B cell (primary cell): ENCODE measurements around the gene MVB12B. TPM values are rescaled to one million over a fixed set of nuclear protein-coding genes. Genes with fewer than 3 reads are reported as not detected.

Experiments
- ATAC-seq: fragments of 200-7000 bp; cut with Tn5 transposase; one replicate; pipeline ENCODE4 v1.10.0; 2021; ENCODE audit warnings: low read depth, mild to moderate bottlenecking, moderate number of reproducible peaks, moderate library complexity
- CTCF ChIA-PET: fragments of 350-600 bp; sonication (Branson Sonifier 250); formaldehyde crosslinking; loops from one replicate; lab custom pipeline; 2021; ENCODE audit warnings: antibody characterized with exemption, inconsistent platforms; lab: Charles Lee
- POLR2A ChIA-PET: fragments of 350-600 bp; sonication (Branson Sonifier 250); formaldehyde crosslinking; loops from one replicate; lab custom pipeline; 2021; ENCODE audit warnings: antibody characterized with exemption; lab: Charles Lee
- DNase-seq: peaks from one replicate; pipeline ENCODE4 v3.0.0; 2013
- H2AFZ ChIP-seq: 2 replicates; pipeline ENCODE4 v1.6.1; 2012; ENCODE audit warnings: mild to moderate bottlenecking, low read depth, low read length; ENCODE audit not compliant: insufficient read depth, poor library complexity, severe bottlenecking
- H3K27ac ChIP-seq, 2 donors: 1 replicate in 1 of 2; 2 replicates in 1 of 2; pipeline ENCODE4 v1.5.1; 2012 to 2013; ENCODE audit warnings: low read length in 2 of 2, mild to moderate bottlenecking in 2 of 2, moderate library complexity in 1 of 2
- H3K27me3 ChIP-seq, 4 experiments: fragments of 200-600 bp in 1 of 4; sonication (generic) in 1 of 4; replicated peaks in 1 of 4; 1 replicate in 2 of 4; 2 replicates in 2 of 4; pipeline versions ENCODE4 v1.6.1 to v1.7.0; 2013 to 2016; ENCODE audit warnings: low read length in 3 of 4, mild to moderate bottlenecking in 2 of 4, mixed read lengths in 1 of 4, moderate library complexity in 1 of 4; ENCODE audit not compliant: insufficient read depth in 4 of 4, control insufficient read depth in 3 of 4; ENCODE audit errors: control extremely low read depth in 1 of 4
- H3K36me3 ChIP-seq, 2 experiments: replicated peaks in 1 of 2; 1 replicate in 1 of 2; 2 replicates in 1 of 2; pipeline versions ENCODE4 v1.6.1 to v1.7.1; 2013; ENCODE audit warnings: low read length in 1 of 2; ENCODE audit not compliant: insufficient read depth in 2 of 2, control insufficient read depth in 1 of 2; ENCODE audit errors: control extremely low read depth in 1 of 2, extremely low read depth in 1 of 2
- H3K4me1 ChIP-seq, 2 donors: fragments of 200-600 bp in 1 of 2; sonication (generic) in 1 of 2; 1 replicate in 1 of 2; 2 replicates in 1 of 2; pipeline versions ENCODE4 v1.5.1 to v1.6.1; 2013 to 2017; ENCODE audit warnings: low read length in 2 of 2; ENCODE audit not compliant: control insufficient read depth in 2 of 2, insufficient read depth in 2 of 2
- H3K4me2 ChIP-seq: replicated peaks from 2 replicates; pipeline ENCODE3; 2012; ENCODE audit warnings: mild to moderate bottlenecking, low read depth, low read length; ENCODE audit not compliant: poor library complexity, severe bottlenecking
- H3K4me3 ChIP-seq, 5 experiments: fragments of 200-600 bp in 1 of 5; sonication (generic) in 1 of 5; 1 replicate in 3 of 5; 2 replicates in 2 of 5; pipeline versions ENCODE4 v1.5.1 to v1.7.0; 2011 to 2016; ENCODE audit warnings: low read length in 4 of 5, mild to moderate bottlenecking in 4 of 5, low read depth in 2 of 5, control low read depth in 1 of 5, moderate library complexity in 1 of 5; ENCODE audit not compliant: insufficient read depth in 1 of 5; ENCODE audit errors: control extremely low read depth in 1 of 5, extremely low read depth in 1 of 5
- H3K79me2 ChIP-seq: fragments of 200-600 bp; sonication (generic); one replicate; pipeline ENCODE4 v1.6.0; 2016; ENCODE audit warnings: low read length; ENCODE audit not compliant: control insufficient read depth, insufficient read depth
- H3K9ac ChIP-seq: fragments of 200-600 bp; sonication (generic); 2 replicates; pipeline ENCODE4 v1.6.1; 2017; ENCODE audit warnings: mild to moderate bottlenecking, low read length, moderate library complexity
- H3K9me3 ChIP-seq, 3 donors: one replicate each; pipeline versions ENCODE4 v1.6.1 to v1.7.1; 2013; ENCODE audit warnings: low read length in 2 of 3; ENCODE audit not compliant: control insufficient read depth in 2 of 3, insufficient read depth in 1 of 3; ENCODE audit errors: control extremely low read depth in 1 of 3
- H4K20me1 ChIP-seq: 2 replicates; pipeline ENCODE4 v1.6.0; 2012; ENCODE audit warnings: mild to moderate bottlenecking, low read length; ENCODE audit not compliant: insufficient read depth, control insufficient read depth, poor library complexity, severe bottlenecking
- H3K27ac Mint-ChIP-seq: one replicate; pipeline ENCODE4 v1.8.0; 2021; ENCODE audit warnings: mixed read lengths
- H3K27me3 Mint-ChIP-seq: one replicate; pipeline ENCODE4 v1.8.0; 2021; ENCODE audit warnings: mixed read lengths
- H3K4me1 Mint-ChIP-seq: one replicate; pipeline ENCODE4 v1.8.0; 2021; ENCODE audit warnings: mixed read lengths
- H3K4me3 Mint-ChIP-seq: one replicate; pipeline ENCODE4 v1.8.0; 2021; ENCODE audit warnings: mixed read lengths
- H3K9me3 Mint-ChIP-seq: one replicate; pipeline ENCODE4 v1.8.0; 2022; ENCODE audit warnings: mixed read lengths; ENCODE audit not compliant: insufficient read depth
- EZH2 ChIP-seq: IDR thresholded peaks from 2 replicates; pipeline ENCODE4 v1.6.1; 2012; ENCODE audit warnings: borderline replicate concordance, low read depth, mild to moderate bottlenecking, moderate library complexity, low read length; ENCODE audit not compliant: insufficient read depth, poor library complexity, severe bottlenecking
- WGBS: methylation state at CpG from one replicate; pipeline ENCODE4 v1.1.5; 2013; ENCODE audit warnings: missing lambda C conversion rate; ENCODE audit not compliant: insufficient coverage; 5-methylcytosine and 5-hydroxymethylcytosine counted together
- intact Hi-C: fragments of 100-400 bp; cut with micrococcal nuclease; formaldehyde crosslinking; loops from one replicate; pipeline ENCODE4 v1.10.0; 2022
- polyA plus RNA-seq: library from polyadenylated mRNA; depleted of rRNA; stranded (reverse); fragments of >200 nt; gene quantifications from 2 replicates; pipeline ENCODE4 v1.2.3, GENCODE V29; 2012
- total RNA-seq, 2 donors: library from RNA; stranded (reverse); fragments of 120-200 nt in 1 of 2; gene quantifications; 1 replicate in 1 of 2; 2 replicates in 1 of 2; pipeline versions ENCODE4 v1.2.3 to v1.2.4, GENCODE V29; 2013 to 2022
- TF ChIP-seq, protein P1 (sequence below): fragments of 200-600 bp; IDR thresholded peaks from one replicate; pipeline ENCODE4 v1.8.0; 2022; ENCODE audit warnings: antibody characterized with exemption, mild to moderate bottlenecking

The MVB12B gene
- total and polyA plus RNA-seq, 2 donors (not counting 1 experiment from before 2014, with no cell fraction given): 1.2 to 9.8 TPM

DNA sequence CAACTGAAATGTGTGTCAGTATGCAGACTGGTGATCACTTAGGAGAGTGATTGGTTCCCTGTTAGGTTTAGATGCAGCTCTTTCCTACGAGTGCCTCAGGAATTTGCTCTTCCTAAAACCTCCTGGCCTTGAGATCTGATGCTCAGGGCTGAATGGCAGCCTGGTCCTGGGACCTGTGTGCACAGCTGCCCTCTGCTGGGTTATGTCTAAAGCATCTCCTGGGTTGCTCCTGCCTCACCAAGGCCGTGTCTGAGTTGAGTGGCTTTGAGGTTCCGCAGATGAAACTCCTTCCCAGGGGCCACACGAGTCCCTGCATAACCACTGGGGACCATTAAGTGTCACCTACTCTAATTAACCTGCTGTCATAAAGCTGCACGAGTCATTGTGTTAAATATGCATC is 59.5 kb downstream of the MVB12B start:
- Histone ChIP-seq H3K9me3 (no peaks in the 10 kb centered on the region), H3K9ac (no peak overlapping the region), H3K36me3 (no peaks in the 10 kb centered on the region), H3K4me2 (no peak overlapping the region), H3K4me3 (no peak overlapping the region), H3K27me3 (no peaks in the 10 kb centered on the region), H3K27ac (no peak overlapping the region), H4K20me1 (no peaks in the 10 kb centered on the region), H3K79me2 (no peaks in the 10 kb centered on the region), H2AFZ (no peak overlapping the region), H3K4me1 (peaks cover 9 to 11% of the 10 kb centered on the region in 2 donors)
- no peak overlapping the region for H3K27ac Mint-ChIP-seq
- ATAC-seq (no peak), DNase-seq (no peak)
- ChIA-PET POLR2A (no interaction called here), CTCF (interaction anchor here (1.4 to 1.6 kb wide), 2 partner anchors 105 to 978 kb away, joined by 5 to 7 read pairs; no protein-coding TSS in a partner anchor)
- H3K9me3 Mint-ChIP-seq: no peaks in the 10 kb centered on the region
- 83% methylated on average over 4 of the region's 5 CpGs for WGBS
- intact Hi-C loops: no loop called here
- H3K4me3 Mint-ChIP-seq: no peak overlapping the region
- H3K27me3 Mint-ChIP-seq: peaks cover 4% of the 10 kb centered on the region
- peaks cover 10% of the 10 kb centered on the region for H3K4me1 Mint-ChIP-seq
- TF ChIP-seq EZH2: no peak
- TF ChIP-seq, protein P1, sequence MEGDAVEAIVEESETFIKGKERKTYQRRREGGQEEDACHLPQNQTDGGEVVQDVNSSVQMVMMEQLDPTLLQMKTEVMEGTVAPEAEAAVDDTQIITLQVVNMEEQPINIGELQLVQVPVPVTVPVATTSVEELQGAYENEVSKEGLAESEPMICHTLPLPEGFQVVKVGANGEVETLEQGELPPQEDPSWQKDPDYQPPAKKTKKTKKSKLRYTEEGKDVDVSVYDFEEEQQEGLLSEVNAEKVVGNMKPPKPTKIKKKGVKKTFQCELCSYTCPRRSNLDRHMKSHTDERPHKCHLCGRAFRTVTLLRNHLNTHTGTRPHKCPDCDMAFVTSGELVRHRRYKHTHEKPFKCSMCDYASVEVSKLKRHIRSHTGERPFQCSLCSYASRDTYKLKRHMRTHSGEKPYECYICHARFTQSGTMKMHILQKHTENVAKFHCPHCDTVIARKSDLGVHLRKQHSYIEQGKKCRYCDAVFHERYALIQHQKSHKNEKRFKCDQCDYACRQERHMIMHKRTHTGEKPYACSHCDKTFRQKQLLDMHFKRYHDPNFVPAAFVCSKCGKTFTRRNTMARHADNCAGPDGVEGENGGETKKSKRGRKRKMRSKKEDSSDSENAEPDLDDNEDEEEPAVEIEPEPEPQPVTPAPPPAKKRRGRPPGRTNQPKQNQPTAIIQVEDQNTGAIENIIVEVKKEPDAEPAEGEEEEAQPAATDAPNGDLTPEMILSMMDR: no peak

GRCh38 chr9:126386776-126387175 is 60.1 kb downstream of the MVB12B start:
- POLR2A ChIA-PET: no interaction called here
- Histone ChIP-seq H4K20me1 (no peaks in the 10 kb centered on the region), H3K9me3 (no peaks in the 10 kb centered on the region), H3K27ac (no peak overlapping the region), H3K4me2 (no peak overlapping the region), H3K4me3 (no peak overlapping the region), H3K4me1 (peaks cover 9 to 11% of the 10 kb centered on the region in 2 donors), H3K79me2 (no peaks in the 10 kb centered on the region), H2AFZ (no peak overlapping the region), H3K27me3 (no peaks in the 10 kb centered on the region), H3K36me3 (no peaks in the 10 kb centered on the region), H3K9ac (no peak overlapping the region)
- H3K4me3 Mint-ChIP-seq: no peak overlapping the region
- CTCF ChIA-PET: interaction anchor here (1.6 kb wide), 1 partner anchor 104 kb away, joined by 7 read pairs; no protein-coding TSS in a partner anchor
- peaks cover 4% of the 10 kb centered on the region for H3K27me3 Mint-ChIP-seq
- H3K9me3 Mint-ChIP-seq: no peaks in the 10 kb centered on the region
- no peak overlapping the region for H3K27ac Mint-ChIP-seq
- 92% methylated on average over 6 of the region's 6 CpGs for WGBS
- ATAC-seq (no peak), DNase-seq (no peak)
- peaks cover 10% of the 10 kb centered on the region for H3K4me1 Mint-ChIP-seq
- TF ChIP-seq EZH2: no peak
- TF ChIP-seq, protein P1: no peak
- intact Hi-C loops: no loop called here
